HG03342 (cell line): ENCODE measurements around the gene UQCRQ.

ENCODE experiments used
- ATAC-seq: cut with Tn5 transposase; IDR thresholded peaks from one replicate; pipeline ENCODE4 v1.9.1; 2021; ENCODE audit warnings: mild to moderate bottlenecking, moderate library complexity; ENCODE audit not compliant: unreplicated experiment

UQCRQ gene

GRCh38 chr5:132905938-132906337, 39.5 kb downstream of the UQCRQ start:
- ATAC-seq = no peak

GRCh38 chr5:132907161-132907560, 40.7 kb downstream of the UQCRQ start:
- no peak for ATAC-seq

DNA sequence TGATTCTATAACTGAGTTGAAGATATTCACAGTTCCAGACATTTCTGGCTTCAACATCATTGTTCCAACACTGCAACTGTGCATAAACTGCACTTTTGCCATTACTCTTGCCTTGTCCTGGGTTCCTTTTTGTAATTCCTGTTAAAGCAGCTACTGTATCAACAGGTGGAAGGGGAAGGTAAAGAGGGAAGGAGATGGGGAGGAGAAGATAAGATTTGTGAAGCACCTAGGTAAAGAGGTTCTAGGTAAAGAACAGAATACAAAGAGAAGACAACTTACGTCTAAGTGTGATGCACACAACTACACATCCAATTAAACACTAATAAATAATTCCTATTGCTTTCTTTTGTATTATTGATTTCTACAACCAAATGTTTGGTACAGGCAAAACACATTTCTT, 43.3 kb downstream of the UQCRQ start:
- ATAC-seq = no peak

DNA sequence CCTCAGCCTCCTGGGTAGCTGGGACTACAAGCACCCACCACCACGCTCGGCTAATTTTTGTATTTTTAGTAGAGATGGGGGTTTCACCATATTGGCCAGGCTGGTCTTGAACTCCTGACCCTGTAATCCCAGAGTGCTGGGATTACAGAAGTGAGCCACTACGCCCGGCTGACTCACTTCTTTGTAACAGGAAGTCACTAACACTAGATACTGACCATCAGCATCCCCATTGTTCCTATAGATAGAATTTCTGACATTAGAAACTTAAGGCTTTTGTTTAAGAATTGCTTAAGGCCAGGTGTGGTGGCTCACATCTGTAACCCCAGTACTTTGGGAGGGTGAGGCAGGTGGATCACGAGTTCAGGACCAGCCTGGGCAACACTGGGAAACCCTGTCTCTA, 49.2 kb downstream of the UQCRQ start:
- ATAC-seq = no peak

DNA sequence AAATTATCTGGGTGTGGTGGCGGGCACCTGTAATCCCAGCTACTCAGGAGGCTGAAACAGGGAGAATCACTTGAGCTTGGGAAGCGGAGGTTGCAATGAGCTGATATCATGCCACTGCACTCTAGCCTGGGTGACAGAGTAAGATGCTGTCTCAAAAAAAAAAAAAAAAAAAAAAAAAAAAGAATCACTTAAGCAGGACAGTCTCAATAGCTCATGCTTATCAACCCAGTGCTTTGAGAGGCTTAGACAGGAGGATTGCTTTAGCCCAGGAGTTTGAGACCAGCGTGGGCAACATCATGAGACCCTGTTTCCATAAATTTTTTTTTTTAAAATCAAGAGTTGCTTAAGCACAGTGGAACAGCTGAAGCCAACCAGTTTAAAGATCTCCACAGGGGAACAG, 49.6 kb downstream of the UQCRQ start:
- ATAC-seq = no peak
